Measurements from ENCODE around the gene PIM1. TPM values are rescaled to one million over a fixed set of nuclear protein-coding genes. Genes with fewer than 3 reads are reported as not detected.
A peak's percentile ranks its signal among the peaks of the same experiment; 100 is the strongest.

Gene PIM1
- total RNA-seq, 1 experiment from 2014 or later = 8.9 TPM

- no peak overlapping the region for H3K4me3 ChIP-seq (ENCODE audit: low read depth, low read length, poor library complexity, severe bottlenecking)
- no peaks in the 10 kb centered on the region for H3K36me3 ChIP-seq (ENCODE audit: insufficient read depth, low read length, poor library complexity, severe bottlenecking)
- no TSS peak for BruUV-seq (replicated peaks)
- POLR2A ChIA-PET (ENCODE audit: low non-redundant PET) = no interaction called here
- CTCF ChIA-PET = no interaction called here
- H3K27ac ChIP-seq (ENCODE audit: low read depth, low read length, poor library complexity, severe bottlenecking) = peak overlapping the region; percentile 72
- DNase-seq (ENCODE audit: low spot score) = no peak
- H3K27me3 ChIP-seq (replicated peaks; ENCODE audit: insufficient read depth, low read depth, low read length, poor library complexity) = no peaks in the 10 kb centered on the region
- peaks cover 39% of the 10 kb centered on the region for H3K4me1 ChIP-seq (ENCODE audit: insufficient read depth, low read length, poor library complexity, severe bottlenecking)
- no peaks in the 10 kb centered on the region for H3K9me3 ChIP-seq (ENCODE audit: low read depth, low read length, poor library complexity, severe bottlenecking)
- TF ChIP-seq CTCF (conservative IDR thresholded peaks at IDR 0.05; ENCODE audit: low read depth, low read length) (no peak), EZH2 (IDR thresholded peaks at IDR 0.05; ENCODE audit: borderline replicate concordance, low read depth, low read length, poor library complexity, severe bottlenecking) (no peak)
- intact Hi-C loops (cut with micrococcal nuclease; ENCODE audit: unreplicated experiment) = no loop called here
Measured at GRCh38 chr6:37138856-37139229, 31.1 kb upstream of the PIM1 start.

GRCh38 chr6:37139230-37139962 is 30.6 kb upstream of the PIM1 start:
- intact Hi-C loops (cut with micrococcal nuclease; ENCODE audit: unreplicated experiment) = no loop called here
- BruUV-seq (replicated peaks) = no TSS peak

GRCh38 chr6:37140145-37140544 is 29.8 kb upstream of the PIM1 start:
- intact Hi-C loops (cut with micrococcal nuclease; ENCODE audit: unreplicated experiment) = no loop called here
- Histone ChIP-seq H3K36me3 (ENCODE audit: insufficient read depth, low read length, poor library complexity, severe bottlenecking) (no peaks in the 10 kb centered on the region), H3K27me3 (replicated peaks; ENCODE audit: insufficient read depth, low read depth, low read length, poor library complexity) (no peaks in the 10 kb centered on the region), H3K4me3 (ENCODE audit: low read depth, low read length, poor library complexity, severe bottlenecking) (no peak overlapping the region), H3K27ac (ENCODE audit: low read depth, low read length, poor library complexity, severe bottlenecking) (no peak overlapping the region), H3K4me1 (ENCODE audit: insufficient read depth, low read length, poor library complexity, severe bottlenecking) (peaks cover 42% of the 10 kb centered on the region), H3K9me3 (ENCODE audit: low read depth, low read length, poor library complexity, severe bottlenecking) (no peaks in the 10 kb centered on the region)
- CTCF ChIA-PET = no interaction called here
- POLR2A ChIA-PET (ENCODE audit: low non-redundant PET) = no interaction called here
- no peak for DNase-seq (ENCODE audit: low spot score)
- TF ChIP-seq EZH2 (IDR thresholded peaks at IDR 0.05; ENCODE audit: borderline replicate concordance, low read depth, low read length, poor library complexity, severe bottlenecking) (no peak), CTCF (conservative IDR thresholded peaks at IDR 0.05; ENCODE audit: low read depth, low read length) (no peak)
- no TSS peak for BruUV-seq (replicated peaks)

More at GRCh38 chr6:37139230-37139962, 30.6 kb upstream of the PIM1 start:
- H3K4me3 ChIP-seq (ENCODE audit: low read depth, low read length, poor library complexity, severe bottlenecking) = no peak overlapping the region
- H3K27me3 ChIP-seq (replicated peaks; ENCODE audit: insufficient read depth, low read depth, low read length, poor library complexity) = no peaks in the 10 kb centered on the region
- H3K27ac ChIP-seq (ENCODE audit: low read depth, low read length, poor library complexity, severe bottlenecking) = no peak overlapping the region
- no peaks in the 10 kb centered on the region for H3K36me3 ChIP-seq (ENCODE audit: insufficient read depth, low read length, poor library complexity, severe bottlenecking)
- ChIA-PET POLR2A (ENCODE audit: low non-redundant PET) (no interaction called here), CTCF (no interaction called here)
- no peak for DNase-seq (ENCODE audit: low spot score)
- peaks cover 42% of the 10 kb centered on the region for H3K4me1 ChIP-seq (ENCODE audit: insufficient read depth, low read length, poor library complexity, severe bottlenecking)
- no peaks in the 10 kb centered on the region for H3K9me3 ChIP-seq (ENCODE audit: low read depth, low read length, poor library complexity, severe bottlenecking)
- TF ChIP-seq EZH2 (IDR thresholded peaks at IDR 0.05; ENCODE audit: borderline replicate concordance, low read depth, low read length, poor library complexity, severe bottlenecking) (no peak), CTCF (conservative IDR thresholded peaks at IDR 0.05; ENCODE audit: low read depth, low read length) (no peak)

Data from A673 (cell line).